Retina (tissue), 1 donor: ENCODE data around the gene SIRPA.
A peak's percentile ranks its signal among the peaks of the same experiment; 100 is the strongest.
"Not testable (repeated sequence)": the region's sequence is repeated elsewhere in the genome, so short reads cannot be mapped to it uniquely, and the experiment has no call there.

ENCODE experiments used
- DNase-seq: peaks from one replicate; pipeline ENCODE4 v3.0.0-alpha.2; 2016

Gene SIRPA

GRCh38 chr20:1909097-1909496 lies 13.9 kb downstream of the SIRPA start:
- DNase-seq, result no peak

- DNase-seq, result no peak
Measured at GRCh38 chr20:1911536-1911935, 16.3 kb downstream of the SIRPA start.

GRCh38 chr20:1912053-1912452 lies 16.8 kb downstream of the SIRPA start:
- no peak for DNase-seq

GRCh38 chr20:1912646-1913045 lies 17.4 kb downstream of the SIRPA start:
- DNase-seq, result no peak

GRCh38 chr20:1915233-1915632 lies 20.0 kb downstream of the SIRPA start:
- DNase-seq, result not testable (repeated sequence)

- DNase-seq, result no peak
Measured at GRCh38 chr20:1915725-1916124, 20.5 kb downstream of the SIRPA start.

GRCh38 chr20:1917786-1918185 lies 22.6 kb downstream of the SIRPA start:
- DNase-seq, result no peak

GRCh38 chr20:1918491-1919165 lies 23.4 kb downstream of the SIRPA start:
- DNase-seq, result no peak

- no peak for DNase-seq
Measured at GRCh38 chr20:1920252-1920651, 25.0 kb downstream of the SIRPA start.

GRCh38 chr20:1920826-1921225 lies 25.6 kb downstream of the SIRPA start:
- no peak for DNase-seq

GRCh38 chr20:1921985-1922384 lies 26.8 kb downstream of the SIRPA start:
- DNase-seq, result not testable (repeated sequence)

GRCh38 chr20:1922786-1923185 lies 27.6 kb downstream of the SIRPA start:
- no peak for DNase-seq

GRCh38 chr20:1924910-1925861 lies 30.0 kb downstream of the SIRPA start:
- no peak for DNase-seq

GRCh38 chr20:1926237-1926636 lies 31.0 kb downstream of the SIRPA start:
- no peak for DNase-seq

- DNase-seq, result no peak
Measured at GRCh38 chr20:1927217-1927616, 32.0 kb downstream of the SIRPA start.

GRCh38 chr20:1928154-1928553 lies 32.9 kb downstream of the SIRPA start:
- DNase-seq, result no peak

GRCh38 chr20:1928782-1929181 lies 33.6 kb downstream of the SIRPA start:
- DNase-seq, result no peak

GRCh38 chr20:1929460-1929859 lies 34.3 kb downstream of the SIRPA start:
- no peak for DNase-seq

- DNase-seq, result no peak
Measured at GRCh38 chr20:1930165-1930564, 35.0 kb downstream of the SIRPA start.

GRCh38 chr20:1931830-1932229 lies 36.6 kb downstream of the SIRPA start:
- DNase-seq, result no peak

GRCh38 chr20:1932971-1933370 lies 37.8 kb downstream of the SIRPA start:
- no peak for DNase-seq

- peak; percentile 18 for DNase-seq
Measured at GRCh38 chr20:1933465-1933870, 38.3 kb downstream of the SIRPA start.

- no peak for DNase-seq
Measured at GRCh38 chr20:1934156-1934555, 38.9 kb downstream of the SIRPA start.
